Aorta (tissue), 5 donors: ENCODE results near the gene PYGO2. TPM values are rescaled to one million over a fixed set of nuclear protein-coding genes. Genes with fewer than 3 reads are reported as not detected.
A peak's percentile ranks its signal among the peaks of the same experiment; 100 is the strongest.

Source experiments
- ATAC-seq: fragments of 200-7000 bp; cut with Tn5 transposase; one replicate; pipeline ENCODE4 v1.9.1; 2022; ENCODE audit warnings: moderate library complexity; ENCODE audit not compliant: low FRiP score
- DNase-seq, 2 donors: peaks; one replicate each; pipeline ENCODE4 v3.0.0-alpha.2; 2020
- H3K27ac ChIP-seq, 2 donors: one replicate each; pipeline ENCODE4 v1.5.1; 2013; ENCODE audit warnings: low read length in 2 of 2, mild to moderate bottlenecking in 2 of 2, moderate library complexity in 2 of 2, control low read depth in 1 of 2, inconsistent platforms in 1 of 2, low read depth in 1 of 2
- H3K27me3 ChIP-seq, 2 donors: one replicate each; pipeline ENCODE4 v1.6.1; 2013; ENCODE audit warnings: control low read depth in 1 of 2, low read length in 1 of 2, mild to moderate bottlenecking in 1 of 2, moderate library complexity in 1 of 2; ENCODE audit not compliant: insufficient read depth in 2 of 2, control insufficient read depth in 1 of 2
- H3K36me3 ChIP-seq, 2 donors: one replicate each; pipeline ENCODE4 v1.6.1; 2013; ENCODE audit warnings: control low read depth in 1 of 2, low read length in 1 of 2, mild to moderate bottlenecking in 1 of 2; ENCODE audit not compliant: insufficient read depth in 2 of 2, control insufficient read depth in 1 of 2
- H3K4me1 ChIP-seq, 2 donors: one replicate each; pipeline ENCODE4 v1.6.1; 2013; ENCODE audit warnings: low read length in 2 of 2, control low read depth in 1 of 2, mild to moderate bottlenecking in 1 of 2, moderate library complexity in 1 of 2; ENCODE audit not compliant: insufficient read depth in 2 of 2, control insufficient read depth in 1 of 2
- H3K4me3 ChIP-seq, 2 donors: one replicate each; pipeline ENCODE4 v1.5.1; 2013; ENCODE audit warnings: low read length in 2 of 2, control low read depth in 1 of 2, mild to moderate bottlenecking in 1 of 2
- H3K9me3 ChIP-seq: one replicate; pipeline ENCODE4 v1.6.1; 2013; ENCODE audit warnings: mild to moderate bottlenecking, low read length; ENCODE audit not compliant: control insufficient read depth
- WGBS, 2 donors: extraction: QIAGEN DNeasy Blood & Tissue Kit; methylation state at CpG; one replicate each; pipeline ENCODE4 v1.1.7; 2013; 5-methylcytosine and 5-hydroxymethylcytosine counted together
- intact Hi-C, 2 donors: fragments of 100-400 bp; cut with DNase I; formaldehyde crosslinking; loops; one replicate each; pipeline versions ENCODE4 v1.14.2 to v1.15.0; 2022
- polyA plus RNA-seq, 2 donors: library from polyadenylated mRNA; stranded (reverse); fragments of 200-250 nt; gene quantifications; one replicate each; pipeline ENCODE4 v1.2.3, GENCODE V29; 2013
- total RNA-seq, 2 donors: library from RNA; stranded (reverse); fragmentation: NEBNext Ultra II Directional; extraction: Animal tissue kit (Norgen Biotek cat#: 25700); gene quantifications; one replicate each; pipeline ENCODE4 v1.2.1, GENCODE V29; 2021
- donor health status: healthy with polysubstance abuse.
- donor health status: Bipolar disorder and iron deficiency.
- donor health status: DM: no; HTN: no; CAD: no.
- donor health status: DM: no; HTN: no; CAD: no.
- donor health status: DM: yes; HTN: yes; CAD: no.

Gene PYGO2
- total and polyA plus RNA-seq, 4 donors: 11.6 to 23.6 (median 16.9) TPM

GRCh38 chr1:154955718-154956543 lies 5.7 kb downstream of the PYGO2 start, which contains the start of gene PBXIP1:
Gene PBXIP1 (minus strand): TSS chr1:154956099. CDS start chr1:154953721, 2,378 bp downstream.
- 0% methylated on average over 18 of the region's 18 CpGs for WGBS, 2 donors
- intact Hi-C loops: loop anchor here in 1 of 2 donors (5.0 kb wide), 1 partner anchor 61 kb away; no protein-coding TSS in a partner anchor
- Histone ChIP-seq H3K36me3 (no peaks in the 10 kb centered on the region), H3K4me3 (peak within 1 kb of the TSS; percentile 72 to 74), H3K27ac (peak within 1 kb of the TSS; percentile 8 to 86), H3K27me3 (no peaks in the 10 kb centered on the region), H3K9me3 (no peaks in the 10 kb centered on the region), H3K4me1 (peaks cover 0 to 5% of the 10 kb centered on the region in 2 donors)
- DNase-seq (peak in 1 of 2 donors; percentile 79), ATAC-seq (peak; percentile 90)

GRCh38 chr1:154955039-154955717 lies 6.4 kb downstream of the PYGO2 start:
- ATAC-seq: peak; percentile 43
- DNase-seq: peak in 1 of 2 donors; percentile 71
- intact Hi-C loops: loop anchor here in 1 of 2 donors (5.0 kb wide), 1 partner anchor 62 kb away; no protein-coding TSS in a partner anchor
- Histone ChIP-seq H3K36me3 (no peaks in the 10 kb centered on the region), H3K4me3 (peak overlapping the region; percentile 72 to 74), H3K4me1 (peaks cover 0 to 5% of the 10 kb centered on the region in 2 donors), H3K27me3 (no peaks in the 10 kb centered on the region), H3K27ac (peak overlapping the region; percentile 8 to 79), H3K9me3 (no peaks in the 10 kb centered on the region)
- 9 to 10% methylated on average over 4 of the region's 4 CpGs for WGBS, 2 donors

GRCh38 chr1:154954541-154954940 lies 7.0 kb downstream of the PYGO2 start:
- ATAC-seq: no peak
- H3K9me3 ChIP-seq: no peaks in the 10 kb centered on the region
- intact Hi-C loops: no loop called here
- no peak overlapping the region for H3K4me3 ChIP-seq
- no peaks in the 10 kb centered on the region for H3K27me3 ChIP-seq
- peaks cover 0 to 5% of the 10 kb centered on the region in 2 donors for H3K4me1 ChIP-seq
- no peaks in the 10 kb centered on the region for H3K36me3 ChIP-seq
- DNase-seq: no peak
- WGBS, 2 donors: 61 to 62% methylated on average over 3 of the region's 3 CpGs
- no peak overlapping the region for H3K27ac ChIP-seq

- no peak for ATAC-seq
- peaks cover 0 to 5% of the 10 kb centered on the region in 2 donors for H3K4me1 ChIP-seq
- H3K9me3 ChIP-seq: no peaks in the 10 kb centered on the region
- WGBS, 2 donors: 31 to 39% methylated on average over 2 of the region's 2 CpGs
- DNase-seq: no peak
- H3K36me3 ChIP-seq: no peaks in the 10 kb centered on the region
- no peak overlapping the region for H3K27ac ChIP-seq
- intact Hi-C loops: no loop called here
- H3K4me3 ChIP-seq: no peak overlapping the region
- no peaks in the 10 kb centered on the region for H3K27me3 ChIP-seq
Measured at GRCh38 chr1:154953611-154954038, 8.0 kb downstream of the PYGO2 start.

GRCh38 chr1:154952664-154953063 lies 8.9 kb downstream of the PYGO2 start:
- H3K9me3 ChIP-seq: no peaks in the 10 kb centered on the region
- H3K27me3 ChIP-seq: no peaks in the 10 kb centered on the region
- intact Hi-C loops: no loop called here
- H3K27ac ChIP-seq: no peak overlapping the region
- ATAC-seq: no peak
- 76 to 81% methylated on average over 6 of the region's 6 CpGs for WGBS, 2 donors
- no peak overlapping the region for H3K4me3 ChIP-seq
- no peaks in the 10 kb centered on the region for H3K36me3 ChIP-seq
- H3K4me1 ChIP-seq: peaks cover 0 to 5% of the 10 kb centered on the region in 2 donors
- no peak for DNase-seq

DNA sequence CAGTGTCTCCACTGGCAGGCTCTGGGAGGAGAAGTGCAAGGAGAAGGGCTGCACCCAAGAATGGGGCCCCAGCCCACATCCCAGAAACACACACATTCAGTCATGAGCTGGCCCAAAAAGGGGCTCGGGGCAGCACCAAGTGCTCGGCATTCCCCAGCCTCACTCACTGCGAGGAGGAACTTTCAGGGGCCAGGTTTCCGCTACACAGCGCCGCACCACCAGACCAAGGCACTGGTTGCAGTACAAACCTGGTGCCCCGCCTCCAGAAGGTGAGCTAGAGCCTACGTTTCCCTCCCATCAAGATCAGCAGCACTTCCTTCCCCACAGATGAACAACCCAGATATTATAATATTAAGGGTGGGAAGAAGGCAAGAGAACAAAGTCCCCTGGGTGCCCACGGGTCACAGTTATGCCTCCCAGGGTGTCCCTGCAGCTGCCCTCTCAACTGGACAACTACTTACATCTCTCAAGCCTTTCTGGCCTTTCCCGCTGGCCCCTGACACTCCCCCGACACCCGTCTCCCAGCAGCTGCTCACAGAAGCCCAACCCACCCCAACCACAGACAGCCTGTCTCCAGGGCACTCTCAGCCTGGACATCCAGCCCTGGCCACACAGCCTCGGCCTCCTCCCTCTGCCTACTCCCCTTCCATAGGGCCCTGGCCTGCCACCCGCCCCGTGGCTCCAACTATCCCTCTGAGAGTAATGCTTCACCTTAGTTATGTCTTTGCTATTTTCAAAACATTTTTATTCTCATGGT lies 9.5 kb downstream of the PYGO2 start:
- Histone ChIP-seq H3K27ac (no peak overlapping the region), H3K4me1 (peaks cover 0 to 5% of the 10 kb centered on the region in 2 donors), H3K36me3 (no peaks in the 10 kb centered on the region), H3K4me3 (no peak overlapping the region), H3K9me3 (no peaks in the 10 kb centered on the region), H3K27me3 (no peaks in the 10 kb centered on the region)
- intact Hi-C loops: no loop called here
- DNase-seq: no peak
- WGBS, 2 donors: 78 to 79% methylated on average over 15 of the region's 15 CpGs
- no peak for ATAC-seq

DNA sequence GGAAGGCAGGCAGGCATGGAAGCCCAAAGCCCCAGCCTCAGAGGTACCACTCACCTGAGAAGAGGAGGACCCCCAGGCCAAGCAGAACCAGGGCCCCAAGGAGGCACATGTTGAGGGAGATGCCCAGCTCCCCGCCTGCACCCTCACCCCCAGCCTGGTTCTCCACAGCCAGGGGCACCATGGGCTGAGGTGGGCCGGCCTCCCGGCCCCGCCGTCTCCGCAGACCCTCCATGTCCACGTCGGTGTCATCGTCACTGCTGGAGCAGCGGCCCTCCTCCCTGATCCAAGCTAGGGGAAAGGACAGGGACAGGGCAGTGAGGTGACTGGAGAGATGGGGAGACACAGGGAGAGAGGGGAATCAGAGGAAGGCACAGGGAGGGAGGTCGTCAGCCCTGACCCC lies 13.5 kb downstream of the PYGO2 start:
- Histone ChIP-seq H3K27ac (no peak overlapping the region), H3K4me1 (no peaks in the 10 kb centered on the region), H3K27me3 (no peaks in the 10 kb centered on the region), H3K9me3 (no peaks in the 10 kb centered on the region), H3K4me3 (no peak overlapping the region), H3K36me3 (no peaks in the 10 kb centered on the region)
- no peak for DNase-seq
- no peak for ATAC-seq
- intact Hi-C loops: no loop called here
- 93 to 97% methylated on average over 11 of the region's 11 CpGs for whole genome bisulfite sequencing, 2 donors
